Prostate gland (tissue), 2 donors: ENCODE data around the gene CCT3. TPM values are rescaled to one million over a fixed set of nuclear protein-coding genes. Genes with fewer than 3 reads are reported as not detected.
A peak's percentile ranks its signal among the peaks of the same experiment; 100 is the strongest.

Experiments used
- DNase-seq: peaks from one replicate; pipeline ENCODE4 v3.0.0-alpha.2; 2019; ENCODE audit warnings: low spot score
- H3K27ac ChIP-seq, 2 donors: fragments of 200-600 bp; sonication (generic); 2 replicates each; pipeline ENCODE4 v1.5.1; 2017 to 2019
- H3K27me3 ChIP-seq: fragments of 200-600 bp; sonication (generic); replicated peaks from 2 replicates; pipeline ENCODE4 v1.5.1; 2019; ENCODE audit not compliant: insufficient read depth
- H3K36me3 ChIP-seq, 2 donors: fragments of 200-600 bp; sonication (generic); 1 replicate in 1 of 2; 2 replicates in 1 of 2; pipeline versions ENCODE4 v1.5.1 to v1.8.1; 2017 to 2019
- H3K4me1 ChIP-seq: fragments of 200-600 bp; sonication (generic); replicated peaks from 2 replicates; pipeline ENCODE4 v1.5.1; 2019
- H3K4me3 ChIP-seq, 2 donors: fragments of 200-600 bp; sonication (generic); 2 replicates each; pipeline ENCODE4 v1.5.1; 2017 to 2019
- H3K9me3 ChIP-seq: fragments of 200-600 bp; sonication (generic); 2 replicates; pipeline ENCODE4 v1.5.1; 2017
- POLR2A ChIP-seq: fragments of 450-650 bp; IDR thresholded peaks from one replicate; pipeline ENCODE4 v1.6.1; 2016; ENCODE audit warnings: antibody characterized with exemption, mild to moderate bottlenecking
- POLR2AphosphoS5 ChIP-seq: sonication (generic); formaldehyde crosslinking; IDR thresholded peaks from one replicate; pipeline ENCODE4 v1.6.1; 2017; ENCODE audit warnings: antibody characterized with exemption
- WGBS: methylation state at CpG from one replicate; pipeline ENCODE4 v1.1.5; 2018; 5-methylcytosine and 5-hydroxymethylcytosine counted together
- intact Hi-C: fragments of 100-400 bp; cut with DNase I; formaldehyde crosslinking; loops from one replicate; pipeline ENCODE4 v1.14.2; 2022
- total RNA-seq, 2 donors: library from RNA; depleted of rRNA; stranded (reverse); fragments of >200 nt; gene quantifications; one replicate each; pipeline ENCODE4 v1.1.0, GENCODE V29; 2016
- TF ChIP-seq, protein P1 (sequence below), 4 experiments: fragments of 200-600 bp in 2 of 4; fragments of 450-650 bp in 2 of 4; sonication (generic) in 2 of 4; IDR thresholded peaks; 1 replicate in 3 of 4; 2 replicates in 1 of 4; pipeline ENCODE4 v1.5.1; 2016 to 2019; ENCODE audit warnings: antibody characterized with exemption in 4 of 4, mild to moderate bottlenecking in 2 of 4, moderate library complexity in 2 of 4

Gene CCT3
- total RNA-seq, 2 donors from 2014 or later, result 144 to 167 TPM

DNA sequence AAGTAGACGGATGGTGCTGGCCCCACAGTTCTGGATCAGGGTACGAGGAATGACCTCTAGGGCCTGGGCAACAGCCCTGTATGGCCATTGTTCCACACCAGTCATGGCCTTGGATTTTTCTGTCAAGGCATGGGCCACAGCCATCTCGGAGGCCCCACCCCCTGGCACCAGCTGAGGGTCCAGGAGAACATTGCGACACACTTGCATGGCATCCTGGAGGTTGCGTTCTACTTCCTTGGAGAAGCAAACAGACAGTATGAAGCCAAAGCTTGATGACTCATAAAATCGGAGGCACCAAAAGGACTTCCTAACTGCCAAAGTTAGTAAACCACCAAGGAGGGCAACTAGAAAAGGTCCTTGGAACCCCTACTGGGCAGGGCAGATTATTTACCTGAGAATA lies 27.1 kb downstream of the CCT3 start:
- Histone ChIP-seq H3K4me1 (no peaks in the 10 kb centered on the region), H3K27ac (peak overlapping the region in 1 of 2 donors; percentile 13), H3K27me3 (no peaks in the 10 kb centered on the region), H3K36me3 (peaks cover 3 to 5% of the 10 kb centered on the region in 2 donors), H3K9me3 (no peaks in the 10 kb centered on the region), H3K4me3 (no peak overlapping the region)
- TF ChIP-seq POLR2AphosphoS5 (peak; percentile 64), POLR2A (no peak)
- DNase-seq, result peak; percentile 71
- 60% methylated on average over 6 of the region's 6 CpGs for WGBS
- intact Hi-C loops, result no loop called here

DNA sequence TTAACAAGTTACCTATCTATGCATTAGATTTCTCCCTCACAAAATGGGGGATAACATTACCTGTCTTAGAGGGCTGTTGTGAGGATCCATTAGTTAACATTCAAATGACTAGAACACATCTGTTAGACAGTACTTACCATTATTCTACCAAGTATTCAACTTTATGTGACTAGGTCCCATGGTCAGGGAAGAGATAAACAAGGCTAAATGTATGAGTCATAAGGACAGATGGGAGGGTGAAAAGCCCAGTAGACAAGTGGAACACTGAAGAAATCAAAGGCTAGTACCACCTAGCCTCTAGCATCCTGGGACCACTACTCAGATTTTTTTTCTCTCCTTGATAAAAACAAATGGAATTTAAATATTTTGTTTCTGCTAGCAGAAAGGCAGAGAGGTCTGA lies 30.0 kb downstream of the CCT3 start:
- H3K27ac ChIP-seq, result no peak overlapping the region

DNA sequence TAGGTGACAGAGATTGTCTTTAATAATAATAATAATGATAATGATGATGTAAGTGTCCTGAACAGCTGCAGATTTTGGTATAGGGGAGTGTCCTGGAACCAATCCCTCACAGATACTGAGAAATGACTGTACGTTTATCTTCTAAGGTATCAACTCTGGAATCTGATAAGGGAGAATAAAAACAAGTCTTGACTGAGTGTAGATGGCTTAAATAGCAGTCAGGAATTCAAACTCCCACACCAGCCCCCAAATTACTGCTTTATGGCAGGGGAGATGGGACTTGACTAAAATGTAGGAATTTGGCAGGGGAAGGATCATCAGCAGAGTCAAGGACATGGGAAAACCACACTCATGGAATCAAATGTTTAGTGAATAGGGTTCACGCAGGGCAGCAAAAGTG lies 32.9 kb downstream of the CCT3 start:
- Histone ChIP-seq H3K4me1 (no peaks in the 10 kb centered on the region), H3K36me3 (peaks cover 0 to 3% of the 10 kb centered on the region in 2 donors), H3K4me3 (no peak overlapping the region), H3K27me3 (no peaks in the 10 kb centered on the region), H3K27ac (no peak overlapping the region), H3K9me3 (no peaks in the 10 kb centered on the region)
- intact Hi-C loops, result no loop called here
- no peak for DNase-seq
- TF ChIP-seq POLR2AphosphoS5 (no peak), POLR2A (no peak)
- TF ChIP-seq, protein P1, sequence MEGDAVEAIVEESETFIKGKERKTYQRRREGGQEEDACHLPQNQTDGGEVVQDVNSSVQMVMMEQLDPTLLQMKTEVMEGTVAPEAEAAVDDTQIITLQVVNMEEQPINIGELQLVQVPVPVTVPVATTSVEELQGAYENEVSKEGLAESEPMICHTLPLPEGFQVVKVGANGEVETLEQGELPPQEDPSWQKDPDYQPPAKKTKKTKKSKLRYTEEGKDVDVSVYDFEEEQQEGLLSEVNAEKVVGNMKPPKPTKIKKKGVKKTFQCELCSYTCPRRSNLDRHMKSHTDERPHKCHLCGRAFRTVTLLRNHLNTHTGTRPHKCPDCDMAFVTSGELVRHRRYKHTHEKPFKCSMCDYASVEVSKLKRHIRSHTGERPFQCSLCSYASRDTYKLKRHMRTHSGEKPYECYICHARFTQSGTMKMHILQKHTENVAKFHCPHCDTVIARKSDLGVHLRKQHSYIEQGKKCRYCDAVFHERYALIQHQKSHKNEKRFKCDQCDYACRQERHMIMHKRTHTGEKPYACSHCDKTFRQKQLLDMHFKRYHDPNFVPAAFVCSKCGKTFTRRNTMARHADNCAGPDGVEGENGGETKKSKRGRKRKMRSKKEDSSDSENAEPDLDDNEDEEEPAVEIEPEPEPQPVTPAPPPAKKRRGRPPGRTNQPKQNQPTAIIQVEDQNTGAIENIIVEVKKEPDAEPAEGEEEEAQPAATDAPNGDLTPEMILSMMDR (IDR thresholded peaks at IDR 0.05), result no peak
- WGBS, result 55% methylated on average over 2 of the region's 2 CpGs

More for the DNA sequence above, 30.0 kb downstream of the CCT3 start:
- intact Hi-C loops, result no loop called here
- no peaks in the 10 kb centered on the region for H3K27me3 ChIP-seq
- peaks cover 0 to 3% of the 10 kb centered on the region in 2 donors for H3K36me3 ChIP-seq
- no peaks in the 10 kb centered on the region for H3K9me3 ChIP-seq
- TF ChIP-seq POLR2AphosphoS5 (no peak), POLR2A (no peak)
- TF ChIP-seq, protein P1 (IDR thresholded peaks at IDR 0.05), result no peak
- H3K4me1 ChIP-seq, result no peaks in the 10 kb centered on the region
- H3K4me3 ChIP-seq, result no peak overlapping the region
- DNase-seq, result no peak

DNA sequence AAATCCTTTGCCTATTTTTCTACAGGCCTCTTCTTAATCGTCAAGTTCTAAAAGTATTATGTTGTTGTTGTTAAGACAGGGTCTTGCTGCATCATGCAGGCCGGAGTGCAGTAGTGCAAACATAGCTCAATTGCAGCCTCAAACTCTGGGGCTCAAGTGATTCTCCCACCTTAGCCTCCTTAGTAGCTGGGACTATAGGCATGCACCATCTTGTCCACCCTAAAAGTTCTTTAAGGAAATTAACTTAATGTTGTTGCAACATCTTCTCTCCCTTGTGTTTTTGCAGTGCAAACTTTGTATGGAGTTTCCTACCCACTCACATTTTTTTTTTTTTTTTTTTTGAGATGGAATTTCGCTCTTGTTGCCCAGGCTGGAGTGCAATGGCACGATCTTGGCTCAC lies 34.9 kb downstream of the CCT3 start:
- no peak overlapping the region for H3K27ac ChIP-seq
- TF ChIP-seq, protein P1 (IDR thresholded peaks at IDR 0.05), result no peak
- no peak for TF ChIP-seq POLR2AphosphoS5
- no peak for TF ChIP-seq POLR2A
- intact Hi-C loops, result no loop called here
- H3K4me3 ChIP-seq, result no peak overlapping the region
- no peaks in the 10 kb centered on the region for H3K9me3 ChIP-seq
- H3K36me3 ChIP-seq, result no peaks in the 10 kb centered on the region
- DNase-seq, result no peak
- 91% methylated on average over 4 of the region's 4 CpGs for WGBS
- H3K4me1 ChIP-seq, result no peaks in the 10 kb centered on the region
- H3K27me3 ChIP-seq, result no peaks in the 10 kb centered on the region

DNA sequence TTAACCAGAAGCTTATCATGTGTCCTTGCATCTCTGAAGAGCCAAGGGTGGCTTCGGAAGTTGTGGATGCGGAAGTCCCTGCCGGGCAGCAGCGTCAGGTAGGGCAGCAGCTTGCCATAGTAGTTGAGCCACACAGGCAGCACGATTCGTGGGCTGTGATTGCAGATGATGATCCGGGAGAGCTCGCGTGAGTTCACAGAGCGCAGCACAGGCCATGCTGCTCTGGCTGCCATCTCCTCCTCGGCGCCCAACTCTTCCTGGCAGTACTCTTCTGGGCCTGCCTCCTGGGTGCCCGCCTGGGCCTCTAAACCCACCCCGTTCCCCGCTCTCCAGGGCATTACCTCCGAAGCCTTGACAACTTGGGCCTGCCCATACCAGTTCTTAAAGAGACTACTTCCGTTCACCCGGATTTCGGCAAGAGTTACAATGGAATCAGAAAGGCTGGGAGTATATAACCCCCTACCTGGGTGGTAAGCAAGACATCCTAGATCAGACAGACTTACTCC lies 39.2 kb downstream of the CCT3 start, which contains the start of gene VHLL:
TSS of gene VHLL (minus strand) at position 456 of the 506 bp plus-strand sequence. CDS start at position 338, 118 bp downstream.
- 89% methylated on average over 19 of the region's 19 CpGs for WGBS
- intact Hi-C loops, result no loop called here

More for the DNA sequence above, 39.2 kb downstream of the CCT3 start, which contains the start of gene VHLL:
- H3K4me3 ChIP-seq, result no peak within 1 kb of the TSS
- no peak for DNase-seq
- no peaks in the 10 kb centered on the region for H3K9me3 ChIP-seq
- H3K27ac ChIP-seq, result no peak within 1 kb of the TSS
- TF ChIP-seq POLR2AphosphoS5, result no peak
- TF ChIP-seq POLR2A, result no peak
- TF ChIP-seq, protein P1 (IDR thresholded peaks at IDR 0.05), result no peak
- no peaks in the 10 kb centered on the region for H3K27me3 ChIP-seq
- H3K36me3 ChIP-seq, result no peaks in the 10 kb centered on the region
- peaks cover 6% of the 10 kb centered on the region for H3K4me1 ChIP-seq
